Naive thymus-derived CD4-positive, alpha-beta T cell (primary cell): ENCODE results near the gene GALNT2. TPM values are rescaled to one million over a fixed set of nuclear protein-coding genes. Genes with fewer than 3 reads are reported as not detected.

Experiments used
- ATAC-seq: fragments of 150-1000 bp; cut with Tn5 transposase; 2 replicates; pipeline ENCODE4 v1.10.0; 2021; ENCODE audit warnings: mild to moderate bottlenecking, moderate library complexity
- CTCF ChIA-PET: fragments of 350-600 bp; sonication (Branson Sonifier 250); formaldehyde crosslinking; loops from one replicate; lab custom pipeline; 2021; ENCODE audit warnings: antibody characterized with exemption; lab: Charles Lee
- POLR2A ChIA-PET: fragments of 350-600 bp; sonication (Branson Sonifier 250); formaldehyde crosslinking; loops from one replicate; lab custom pipeline; 2021; ENCODE audit warnings: antibody characterized with exemption, inconsistent platforms; lab: Charles Lee
- DNase-seq, 9 donors: peaks; one replicate each; pipeline versions ENCODE4 v3.0.0 to v3.0.0-alpha.2; 2020 to 2022; ENCODE audit warnings: mixed read lengths in 1 of 9
- H3K27ac ChIP-seq: one replicate; pipeline ENCODE4 v1.7.0; 2013; ENCODE audit warnings: mild to moderate bottlenecking, low read depth, low read length, moderate library complexity
- H3K27me3 ChIP-seq, 2 donors: one replicate each; pipeline ENCODE4 v1.7.0; 2013; ENCODE audit warnings: low read length in 2 of 2, mild to moderate bottlenecking in 2 of 2, moderate library complexity in 2 of 2; ENCODE audit not compliant: control insufficient read depth in 2 of 2, insufficient read depth in 2 of 2
- H3K36me3 ChIP-seq, 3 experiments: 1 replicate in 2 of 3; 2 replicates in 1 of 3; pipeline ENCODE4 v1.7.0; 2013; ENCODE audit warnings: low read length in 3 of 3, mild to moderate bottlenecking in 3 of 3, moderate library complexity in 1 of 3; ENCODE audit not compliant: insufficient read depth in 3 of 3, control insufficient read depth in 2 of 3
- H3K4me1 ChIP-seq, 2 donors: one replicate each; pipeline ENCODE4 v1.7.0; 2013; ENCODE audit warnings: low read length in 2 of 2, mild to moderate bottlenecking in 2 of 2, moderate library complexity in 1 of 2; ENCODE audit not compliant: control insufficient read depth in 2 of 2, insufficient read depth in 2 of 2
- H3K4me3 ChIP-seq: 2 replicates; pipeline ENCODE4 v1.7.0; 2013; ENCODE audit warnings: mild to moderate bottlenecking, low read length
- H3K9me3 ChIP-seq, 3 experiments: 1 replicate in 2 of 3; 2 replicates in 1 of 3; pipeline ENCODE4 v1.7.0; 2013; ENCODE audit warnings: low read length in 3 of 3; ENCODE audit not compliant: control insufficient read depth in 2 of 3
- H3K27ac Mint-ChIP-seq, 9 donors: one replicate each; pipeline ENCODE4 v1.8.0; 2020 to 2022; ENCODE audit warnings: mixed read lengths in 9 of 9, mild to moderate bottlenecking in 8 of 9, moderate library complexity in 5 of 9, inconsistent platforms in 2 of 9
- H3K27me3 Mint-ChIP-seq, 5 donors: one replicate each; pipeline ENCODE4 v1.8.0; 2021 to 2022; ENCODE audit warnings: mixed read lengths in 5 of 5, mild to moderate bottlenecking in 1 of 5
- H3K36me3 Mint-ChIP-seq, 5 donors: one replicate each; pipeline ENCODE4 v1.8.0; 2020 to 2022; ENCODE audit warnings: mixed read lengths in 5 of 5, mild to moderate bottlenecking in 3 of 5, inconsistent platforms in 1 of 5
- H3K4me1 Mint-ChIP-seq, 7 donors: one replicate each; pipeline ENCODE4 v1.8.0; 2020 to 2022; ENCODE audit warnings: mixed read lengths in 7 of 7, mild to moderate bottlenecking in 3 of 7, inconsistent platforms in 1 of 7
- H3K4me3 Mint-ChIP-seq, 10 donors: one replicate each; pipeline ENCODE4 v1.8.0; 2020 to 2022; ENCODE audit warnings: mild to moderate bottlenecking in 10 of 10, mixed read lengths in 10 of 10, moderate library complexity in 6 of 10, inconsistent platforms in 2 of 10
- H3K9me3 Mint-ChIP-seq, 11 donors: one replicate each; pipeline ENCODE4 v1.8.0; 2020 to 2022; ENCODE audit warnings: mixed read lengths in 11 of 11, mild to moderate bottlenecking in 4 of 11, inconsistent platforms in 1 of 11, moderate library complexity in 1 of 11
- intact Hi-C, 2 donors: fragments of 100-400 bp; cut with micrococcal nuclease; formaldehyde crosslinking; loops; one replicate each; pipeline ENCODE4 v1.15.1; 2023
- polyA plus RNA-seq, 2 donors: library from polyadenylated mRNA; unstranded; fragments of 300-500 nt; fragmentation: Illumina TruSeq; gene quantifications; one replicate each; pipeline ENCODE4 v1.2.3, GENCODE V29; 2021
- total RNA-seq, 6 experiments: library from RNA in 5 of 6; stranded (reverse) in 5 of 6; gene quantifications; 1 replicate in 5 of 6; 2 replicates in 1 of 6; pipeline ENCODE4 v1.2.3 and lab custom pipeline; 2021 to 2026

The GALNT2 gene
- total and polyA plus RNA-seq, 7 experiments from 2014 or later = 12.0 to 32.7 (median 23.3) TPM

DNA sequence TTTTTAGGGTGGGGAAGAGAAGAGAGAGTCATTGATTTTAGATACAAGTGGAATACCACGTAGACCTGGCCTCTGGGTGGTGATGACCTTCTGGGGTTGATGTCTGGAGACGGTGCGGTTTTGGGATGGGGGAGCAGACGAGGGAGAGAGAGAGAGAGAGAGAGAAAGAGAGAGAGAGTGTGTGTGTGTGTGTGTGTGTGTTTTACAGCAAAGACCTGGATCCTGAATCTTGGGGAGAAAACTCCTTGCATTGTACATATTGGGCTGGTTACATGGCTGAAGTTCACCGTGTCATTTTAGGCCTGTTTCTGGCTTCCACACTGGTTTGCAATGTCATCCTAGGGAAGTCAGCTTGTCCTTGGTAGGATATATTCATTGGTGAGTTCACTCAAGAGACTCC, 89.0 kb downstream of the GALNT2 start:
- intact Hi-C loops = no loop called here
- DNase-seq (no peak), ATAC-seq (no peak)
- Histone ChIP-seq H3K9me3 (no peaks in the 10 kb centered on the region), H3K27me3 (no peaks in the 10 kb centered on the region), H3K4me3 (no peak overlapping the region), H3K4me1 (no peaks in the 10 kb centered on the region), H3K27ac (no peak overlapping the region), H3K36me3 (no peaks in the 10 kb centered on the region)
- Mint-ChIP-seq H3K27me3 (no peaks in the 10 kb centered on the region), H3K4me3 (peak overlapping the region in 1 of 10 donors; percentile 8), H3K9me3 (no peaks in the 10 kb centered on the region), H3K36me3 (peaks cover 0 to 17% (median 5%) of the 10 kb centered on the region in 5 donors), H3K4me1 (peaks cover 29 to 51% (median 36%) of the 10 kb centered on the region in 7 donors), H3K27ac (peak overlapping the region in 3 of 9 donors; percentile 6 to 51 (median 11))
- ChIA-PET CTCF (interaction anchor here (1.1 kb wide), 1 partner anchor 11 kb away, joined by 3 read pairs; no protein-coding TSS in a partner anchor), POLR2A (no interaction called here)

DNA sequence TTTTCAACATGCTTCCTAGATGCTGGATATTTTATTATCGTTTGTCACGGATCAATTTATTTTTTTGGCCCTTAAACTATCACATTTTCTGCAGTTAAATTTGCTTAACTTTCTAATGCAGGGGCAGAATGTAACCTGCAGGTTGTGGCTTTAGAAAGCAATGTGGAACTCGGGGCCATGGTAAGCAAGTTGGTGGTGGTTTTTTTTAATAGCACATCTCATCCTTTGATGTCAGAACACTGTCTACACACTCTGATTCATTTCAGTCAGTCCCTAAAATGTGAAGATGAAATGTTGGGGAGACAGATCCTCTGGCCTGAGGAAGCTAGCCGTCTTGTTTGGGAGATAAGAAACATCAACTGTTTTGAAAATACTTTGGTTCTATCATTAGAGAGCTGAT, 89.5 kb downstream of the GALNT2 start:
- H3K4me1 ChIP-seq = no peaks in the 10 kb centered on the region
- H3K36me3 ChIP-seq = no peaks in the 10 kb centered on the region
- no peak for DNase-seq
- Mint-ChIP-seq H3K4me3 (no peak overlapping the region), H3K27ac (no peak overlapping the region), H3K36me3 (peaks cover 0 to 17% (median 5%) of the 10 kb centered on the region in 5 donors), H3K9me3 (no peaks in the 10 kb centered on the region), H3K27me3 (no peaks in the 10 kb centered on the region), H3K4me1 (peaks cover 29 to 51% (median 36%) of the 10 kb centered on the region in 7 donors)
- ChIA-PET POLR2A (no interaction called here), CTCF (interaction anchor here (1.1 kb wide), 1 partner anchor 10 kb away, joined by 3 read pairs; no protein-coding TSS in a partner anchor)
- intact Hi-C loops = no loop called here
- H3K27me3 ChIP-seq = no peaks in the 10 kb centered on the region
- H3K4me3 ChIP-seq = no peak overlapping the region
- no peak for ATAC-seq
- H3K27ac ChIP-seq = no peak overlapping the region
- H3K9me3 ChIP-seq = no peaks in the 10 kb centered on the region

DNA sequence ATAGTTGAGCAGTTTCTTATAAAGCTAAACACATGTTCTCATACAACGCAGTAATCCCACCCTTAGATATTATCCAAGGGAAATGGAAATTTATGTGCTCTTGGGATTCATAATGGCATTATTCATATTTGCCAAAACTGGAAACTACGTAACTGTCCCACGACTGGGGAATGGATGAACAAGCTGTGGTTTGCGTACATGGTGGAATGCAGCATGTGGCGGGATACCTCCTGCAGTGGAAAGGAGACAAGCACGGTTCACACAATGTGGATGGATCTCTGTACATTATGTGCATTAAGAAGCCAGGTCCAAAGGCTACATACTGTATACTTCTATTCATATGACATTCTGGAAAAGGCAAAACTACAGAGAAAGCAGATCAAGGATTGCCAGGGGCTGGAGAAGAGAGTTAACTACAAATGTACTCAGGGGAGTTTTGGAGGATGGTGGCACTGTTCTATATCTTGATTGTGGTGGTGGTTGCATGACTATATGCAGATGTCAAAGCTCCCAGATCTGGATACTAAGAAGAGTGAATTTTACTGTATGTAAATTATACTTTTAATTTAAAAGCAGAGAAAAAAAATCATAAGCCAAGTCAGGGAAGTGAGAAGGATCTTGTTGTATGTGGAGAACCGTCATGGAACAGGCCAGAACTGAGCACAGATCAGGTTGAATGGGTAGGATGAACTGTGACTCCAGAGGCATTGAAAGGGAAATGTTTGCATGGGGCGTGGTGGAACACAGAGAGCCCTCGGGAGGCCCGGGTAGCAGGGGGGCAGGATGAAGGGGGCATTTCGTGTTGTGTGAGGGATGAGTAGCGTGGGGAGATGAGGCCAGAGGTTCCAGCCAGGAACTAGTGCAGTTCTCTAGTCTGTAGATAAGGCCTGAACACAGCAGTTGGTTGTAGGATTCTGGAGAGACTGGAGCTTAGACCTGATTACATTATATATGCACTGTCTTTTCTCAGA, 90.7 kb downstream of the GALNT2 start:
- H3K9me3 Mint-ChIP-seq = no peaks in the 10 kb centered on the region
- no peaks in the 10 kb centered on the region for H3K27me3 Mint-ChIP-seq
- DNase-seq = no peak
- Histone ChIP-seq H3K4me1 (no peaks in the 10 kb centered on the region), H3K27ac (no peak overlapping the region), H3K27me3 (no peaks in the 10 kb centered on the region), H3K9me3 (no peaks in the 10 kb centered on the region), H3K4me3 (no peak overlapping the region), H3K36me3 (no peaks in the 10 kb centered on the region)
- intact Hi-C loops = no loop called here
- ChIA-PET POLR2A (no interaction called here), CTCF (interaction anchor here (1.1 kb wide), 1 partner anchor 9 kb away, joined by 3 read pairs; no protein-coding TSS in a partner anchor)
- ATAC-seq = no peak
- no peak overlapping the region for H3K4me3 Mint-ChIP-seq
- peak overlapping the region in 2 of 9 donors; percentile 15 to 55 for H3K27ac Mint-ChIP-seq
- peaks cover 0 to 16% (median 5%) of the 10 kb centered on the region in 5 donors for H3K36me3 Mint-ChIP-seq
- H3K4me1 Mint-ChIP-seq = peaks cover 27 to 44% (median 35%) of the 10 kb centered on the region in 7 donors

DNA sequence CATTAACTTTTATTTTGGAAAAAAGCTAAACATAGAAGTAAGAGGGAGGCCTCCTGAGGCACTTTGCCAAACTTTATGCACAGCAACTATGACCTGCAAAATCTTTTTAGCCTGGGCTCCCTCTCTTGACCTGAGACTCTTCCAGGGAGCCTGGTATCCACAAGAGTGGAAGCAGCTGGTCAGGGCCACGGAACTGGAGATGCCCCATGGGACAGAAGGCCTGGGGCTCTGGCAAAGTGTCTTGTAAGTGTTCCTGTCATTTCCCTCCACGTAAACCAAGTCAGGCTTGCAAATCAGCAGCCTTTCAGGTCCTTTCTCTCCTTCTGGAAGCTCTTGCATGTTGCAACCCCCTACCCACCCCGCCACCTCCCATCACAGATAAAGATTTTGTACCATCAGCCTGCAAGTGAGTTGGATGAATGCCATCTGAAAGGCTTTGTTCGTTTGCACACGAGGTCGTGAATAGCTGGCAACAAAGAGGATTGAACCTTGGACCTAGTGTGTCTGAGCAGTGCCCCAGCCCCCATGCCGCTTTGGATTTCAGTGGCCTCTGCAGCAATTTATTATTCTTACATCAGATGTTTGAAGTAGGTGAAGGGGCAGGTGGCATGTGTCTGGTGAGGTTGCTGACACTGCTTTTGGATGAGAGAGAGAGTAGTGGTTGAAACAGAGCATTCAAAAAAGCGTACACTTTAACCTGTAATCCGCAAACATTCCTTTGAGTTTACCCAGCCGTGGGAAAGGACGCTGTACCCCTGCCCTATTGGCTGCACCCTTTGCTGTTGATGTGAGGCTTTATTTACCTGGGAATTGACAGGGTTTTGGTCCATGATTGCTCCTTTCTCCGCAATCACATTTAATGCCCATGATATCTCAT, 91.6 kb downstream of the GALNT2 start:
- peaks cover 24 to 47% (median 34%) of the 10 kb centered on the region in 7 donors for H3K4me1 Mint-ChIP-seq
- H3K9me3 Mint-ChIP-seq = no peaks in the 10 kb centered on the region
- H3K4me3 Mint-ChIP-seq = no peak overlapping the region
- Histone ChIP-seq H3K36me3 (no peaks in the 10 kb centered on the region), H3K4me1 (no peaks in the 10 kb centered on the region), H3K27me3 (no peaks in the 10 kb centered on the region), H3K27ac (no peak overlapping the region), H3K4me3 (no peak overlapping the region), H3K9me3 (no peaks in the 10 kb centered on the region)
- peak overlapping the region in 2 of 9 donors; percentile 33 to 55 for H3K27ac Mint-ChIP-seq
- ChIA-PET POLR2A (no interaction called here), CTCF (no interaction called here)
- intact Hi-C loops = no loop called here
- peaks cover 0 to 11% (median 5%) of the 10 kb centered on the region in 5 donors for H3K36me3 Mint-ChIP-seq
- ATAC-seq (no peak), DNase-seq (no peak)
- no peaks in the 10 kb centered on the region for H3K27me3 Mint-ChIP-seq

DNA sequence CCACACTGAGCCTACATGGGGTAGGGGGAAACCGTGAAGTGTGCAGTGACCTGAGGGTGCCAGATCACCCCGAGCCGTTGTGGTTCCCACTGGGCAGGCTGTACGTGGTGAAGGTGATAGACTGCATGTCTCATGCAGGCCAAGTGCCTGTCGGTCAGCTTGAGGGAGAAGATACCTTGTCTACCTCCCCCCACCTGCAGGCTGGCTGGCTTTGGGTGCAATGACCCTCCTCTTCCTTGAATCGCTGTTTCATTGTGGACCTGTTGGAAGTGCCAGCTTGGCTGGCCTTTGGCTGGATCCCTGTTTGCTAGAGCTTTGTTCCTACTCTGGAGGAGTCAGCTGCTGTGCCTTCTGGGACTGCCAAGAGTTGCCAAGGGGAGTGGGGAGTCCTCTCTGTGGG, 92.5 kb downstream of the GALNT2 start:
- no peak overlapping the region for H3K4me3 ChIP-seq
- H3K27ac ChIP-seq = no peak overlapping the region
- POLR2A ChIA-PET = no interaction called here
- Mint-ChIP-seq H3K4me1 (peaks cover 24 to 47% (median 34%) of the 10 kb centered on the region in 7 donors), H3K9me3 (no peaks in the 10 kb centered on the region), H3K27me3 (no peaks in the 10 kb centered on the region), H3K4me3 (no peak overlapping the region), H3K27ac (peak overlapping the region in 2 of 9 donors; percentile 34 to 45), H3K36me3 (peaks cover 0 to 11% (median 5%) of the 10 kb centered on the region in 5 donors)
- no peaks in the 10 kb centered on the region for H3K9me3 ChIP-seq
- CTCF ChIA-PET = no interaction called here
- DNase-seq (no peak), ATAC-seq (no peak)
- H3K27me3 ChIP-seq = no peaks in the 10 kb centered on the region
- no peaks in the 10 kb centered on the region for H3K4me1 ChIP-seq
- H3K36me3 ChIP-seq = no peaks in the 10 kb centered on the region
- intact Hi-C loops = no loop called here

DNA sequence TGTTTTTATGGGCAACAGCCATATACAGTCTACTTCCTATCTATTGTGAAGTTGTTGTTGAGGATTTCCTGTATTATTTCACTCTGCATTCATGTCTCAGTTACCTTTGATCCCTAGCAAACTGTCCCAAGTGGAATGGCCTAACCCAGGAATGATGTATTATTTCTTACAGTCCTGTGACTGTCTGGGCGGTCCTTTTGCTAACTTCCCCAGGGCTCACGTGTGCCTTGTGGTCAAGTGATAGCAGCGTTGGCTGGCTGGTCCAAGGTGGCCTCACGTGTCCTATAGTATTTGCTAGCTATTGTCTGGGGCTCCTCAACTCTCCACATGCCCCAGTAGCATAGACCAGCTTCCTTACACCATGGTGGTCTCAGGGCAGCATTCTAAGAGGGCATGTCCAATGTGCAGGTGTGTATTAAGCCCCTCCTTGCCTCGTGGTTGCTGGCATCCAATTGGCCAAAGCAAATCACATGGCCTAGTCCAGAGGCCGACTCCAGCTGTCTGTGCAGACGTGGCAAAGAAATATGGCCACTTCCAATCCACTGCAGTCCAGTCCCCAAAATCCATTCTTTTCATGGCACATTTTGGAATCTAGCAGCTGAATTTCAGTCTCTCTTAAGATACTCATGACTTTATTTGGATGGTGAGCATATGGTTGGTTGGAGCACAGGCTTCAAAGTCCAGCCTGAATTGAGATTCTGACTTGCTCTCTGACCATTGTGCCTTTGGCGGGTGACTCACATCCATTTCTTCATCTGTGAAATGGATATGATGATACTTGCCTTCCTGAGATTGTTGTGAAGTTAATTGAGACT, 94.1 kb downstream of the GALNT2 start:
- Histone ChIP-seq H3K36me3 (no peaks in the 10 kb centered on the region), H3K4me1 (no peaks in the 10 kb centered on the region), H3K27ac (no peak overlapping the region), H3K9me3 (no peaks in the 10 kb centered on the region), H3K27me3 (no peaks in the 10 kb centered on the region), H3K4me3 (no peak overlapping the region)
- Mint-ChIP-seq H3K4me3 (no peak overlapping the region), H3K36me3 (peaks cover 0 to 5% (median 4%) of the 10 kb centered on the region in 5 donors), H3K9me3 (no peaks in the 10 kb centered on the region), H3K4me1 (peaks cover 17 to 39% (median 26%) of the 10 kb centered on the region in 7 donors), H3K27ac (peak overlapping the region in 1 of 9 donors; percentile 48), H3K27me3 (no peaks in the 10 kb centered on the region)
- DNase-seq (no peak), ATAC-seq (no peak)
- ChIA-PET POLR2A (no interaction called here), CTCF (no interaction called here)
- intact Hi-C loops = loop anchor here (10.0 kb wide), 3 partner anchors 176 to 306 kb away; no protein-coding TSS in a partner anchor
